ENCODE measurements around the gene TUBE1.

Gene TUBE1

GRCh38 chr6:112036088-112036637, 51.1 kb downstream of the TUBE1 start:
- H3K4me3 ChIP-seq (ENCODE audit: low read length), result no peak overlapping the region
- WGBS (ENCODE audit: insufficient coverage, insufficient read length), result 100% methylated on average over 1 of the region's 4 CpGs
- no peak overlapping the region for H3K27ac ChIP-seq (ENCODE audit: low read length)
- H3K9me3 ChIP-seq (ENCODE audit: control insufficient read depth, insufficient read depth, low read length), result no peaks in the 10 kb centered on the region
- H3K4me1 ChIP-seq (ENCODE audit: control insufficient read depth, insufficient read depth, low read length), result no peaks in the 10 kb centered on the region; the same call in 1 of the 2 replicates
- no peak for DNase-seq (ENCODE audit: low read depth, low spot score)
- no peaks in the 10 kb centered on the region for H3K27me3 ChIP-seq (ENCODE audit: control insufficient read depth, insufficient read depth, low read length)
- no peaks in the 10 kb centered on the region for H3K36me3 ChIP-seq (ENCODE audit: control insufficient read depth, insufficient read depth, low read length)

GRCh38 chr6:112034616-112034995, 52.7 kb downstream of the TUBE1 start:
- Histone ChIP-seq H3K4me1 (ENCODE audit: control insufficient read depth, insufficient read depth, low read length) (no peaks in the 10 kb centered on the region; the same call in 1 of the 2 replicates), H3K9me3 (ENCODE audit: control insufficient read depth, insufficient read depth, low read length) (no peaks in the 10 kb centered on the region), H3K4me3 (ENCODE audit: low read length) (no peak overlapping the region), H3K36me3 (ENCODE audit: control insufficient read depth, insufficient read depth, low read length) (no peaks in the 10 kb centered on the region), H3K27me3 (ENCODE audit: control insufficient read depth, insufficient read depth, low read length) (no peaks in the 10 kb centered on the region), H3K27ac (ENCODE audit: low read length) (no peak overlapping the region)
- DNase-seq (ENCODE audit: low read depth, low spot score), result no peak
- WGBS (ENCODE audit: insufficient coverage, insufficient read length), result no CpG with 5 or more reads among the region's 4 CpGs

GRCh38 chr6:112033791-112034615, 53.3 kb downstream of the TUBE1 start:
- no peak overlapping the region for H3K27ac ChIP-seq (ENCODE audit: low read length)
- WGBS (ENCODE audit: insufficient coverage, insufficient read length), result no CpG with 5 or more reads among the region's 6 CpGs
- H3K27me3 ChIP-seq (ENCODE audit: control insufficient read depth, insufficient read depth, low read length), result no peaks in the 10 kb centered on the region
- no peaks in the 10 kb centered on the region for H3K9me3 ChIP-seq (ENCODE audit: control insufficient read depth, insufficient read depth, low read length)
- H3K4me3 ChIP-seq (ENCODE audit: low read length), result no peak overlapping the region
- DNase-seq (ENCODE audit: low read depth, low spot score), result no peak
- H3K36me3 ChIP-seq (ENCODE audit: control insufficient read depth, insufficient read depth, low read length), result no peaks in the 10 kb centered on the region
- H3K4me1 ChIP-seq (ENCODE audit: control insufficient read depth, insufficient read depth, low read length), result no peaks in the 10 kb centered on the region; the same call in 1 of the 2 replicates

- no peak overlapping the region for H3K4me3 ChIP-seq (ENCODE audit: low read length)
- H3K27ac ChIP-seq (ENCODE audit: low read length), result no peak overlapping the region
- no CpG with 5 or more reads among the region's 6 CpGs for WGBS (ENCODE audit: insufficient coverage, insufficient read length)
- no peak for DNase-seq (ENCODE audit: low read depth, low spot score)
- no peaks in the 10 kb centered on the region for H3K4me1 ChIP-seq (ENCODE audit: control insufficient read depth, insufficient read depth, low read length)
- H3K36me3 ChIP-seq (ENCODE audit: control insufficient read depth, insufficient read depth, low read length), result no peaks in the 10 kb centered on the region
- no peaks in the 10 kb centered on the region for H3K27me3 ChIP-seq (ENCODE audit: control insufficient read depth, insufficient read depth, low read length)
- no peaks in the 10 kb centered on the region for H3K9me3 ChIP-seq (ENCODE audit: control insufficient read depth, insufficient read depth, low read length)
These were observed 54.6 kb downstream of the TUBE1 start for GRCh38 chr6:112032728-112033127.

GRCh38 chr6:112031960-112032359, 55.3 kb downstream of the TUBE1 start:
- no peaks in the 10 kb centered on the region for H3K27me3 ChIP-seq (ENCODE audit: control insufficient read depth, insufficient read depth, low read length)
- no CpG with 5 or more reads among the region's 6 CpGs for WGBS (ENCODE audit: insufficient coverage, insufficient read length)
- H3K9me3 ChIP-seq (ENCODE audit: control insufficient read depth, insufficient read depth, low read length), result no peaks in the 10 kb centered on the region
- H3K4me1 ChIP-seq (ENCODE audit: control insufficient read depth, insufficient read depth, low read length), result no peaks in the 10 kb centered on the region
- H3K36me3 ChIP-seq (ENCODE audit: control insufficient read depth, insufficient read depth, low read length), result no peaks in the 10 kb centered on the region
- H3K4me3 ChIP-seq (ENCODE audit: low read length), result no peak overlapping the region
- no peak overlapping the region for H3K27ac ChIP-seq (ENCODE audit: low read length)
- no peak for DNase-seq (ENCODE audit: low read depth, low spot score)

DNA sequence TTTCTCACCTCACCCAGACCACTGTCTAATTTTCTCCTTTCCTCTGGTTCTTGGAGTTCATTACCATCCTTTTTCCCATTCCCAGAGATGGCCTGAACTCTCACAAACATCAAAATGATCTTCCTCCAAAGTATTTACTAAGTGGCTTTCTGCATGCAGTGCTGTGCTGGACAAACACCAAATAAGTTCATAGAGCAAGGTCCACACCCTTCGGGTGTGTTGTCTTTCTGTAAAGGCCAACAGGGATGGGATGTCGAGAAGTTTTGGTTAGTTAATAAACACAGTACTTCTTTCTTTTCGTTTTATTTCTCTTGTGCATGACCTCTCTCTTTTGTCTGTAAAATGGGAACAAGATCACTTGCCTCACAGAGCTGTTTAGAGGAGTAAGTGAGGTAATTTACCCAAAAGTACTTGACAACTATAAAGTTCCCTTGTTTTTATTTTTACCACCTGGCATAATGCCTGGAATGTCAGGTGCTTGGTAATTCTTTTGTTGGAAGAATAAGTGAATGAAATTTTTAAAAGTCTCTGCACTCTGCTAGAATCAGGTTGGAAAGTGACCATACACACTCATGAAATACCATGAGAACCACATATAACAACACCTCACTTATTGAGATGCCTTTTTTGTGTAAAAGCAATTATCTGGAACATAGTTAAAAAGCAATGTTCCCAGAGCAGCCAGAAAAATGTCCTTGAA, 56.2 kb downstream of the TUBE1 start:
- Histone ChIP-seq H3K36me3 (ENCODE audit: control insufficient read depth, insufficient read depth, low read length) (no peaks in the 10 kb centered on the region), H3K27ac (ENCODE audit: low read length) (no peak overlapping the region), H3K4me1 (ENCODE audit: control insufficient read depth, insufficient read depth, low read length) (no peaks in the 10 kb centered on the region), H3K9me3 (ENCODE audit: control insufficient read depth, insufficient read depth, low read length) (no peaks in the 10 kb centered on the region), H3K27me3 (ENCODE audit: control insufficient read depth, insufficient read depth, low read length) (no peaks in the 10 kb centered on the region), H3K4me3 (ENCODE audit: low read length) (no peak overlapping the region)
- no CpG with 5 or more reads among the region's 3 CpGs for WGBS (ENCODE audit: insufficient coverage, insufficient read length)
- no peak for DNase-seq (ENCODE audit: low read depth, low spot score)

- Histone ChIP-seq H3K27me3 (ENCODE audit: control insufficient read depth, insufficient read depth, low read length) (no peaks in the 10 kb centered on the region), H3K9me3 (ENCODE audit: control insufficient read depth, insufficient read depth, low read length) (no peaks in the 10 kb centered on the region), H3K4me1 (ENCODE audit: control insufficient read depth, insufficient read depth, low read length) (no peaks in the 10 kb centered on the region), H3K4me3 (ENCODE audit: low read length) (no peak overlapping the region), H3K36me3 (ENCODE audit: control insufficient read depth, insufficient read depth, low read length) (no peaks in the 10 kb centered on the region), H3K27ac (ENCODE audit: low read length) (no peak overlapping the region)
- DNase-seq (ENCODE audit: low read depth, low spot score), result no peak
- WGBS (ENCODE audit: insufficient coverage, insufficient read length), result no CpG with 5 or more reads among the region's 7 CpGs
These were observed 56.9 kb downstream of the TUBE1 start for GRCh38 chr6:112030206-112030960.

- DNase-seq (ENCODE audit: low read depth, low spot score), result no peak
- no CpG with 5 or more reads among the region's 15 CpGs for WGBS (ENCODE audit: insufficient coverage, insufficient read length)
- H3K27ac ChIP-seq (ENCODE audit: low read length), result no peak overlapping the region
These were observed 58.0 kb downstream of the TUBE1 start for GRCh38 chr6:112029045-112029822.

DNA sequence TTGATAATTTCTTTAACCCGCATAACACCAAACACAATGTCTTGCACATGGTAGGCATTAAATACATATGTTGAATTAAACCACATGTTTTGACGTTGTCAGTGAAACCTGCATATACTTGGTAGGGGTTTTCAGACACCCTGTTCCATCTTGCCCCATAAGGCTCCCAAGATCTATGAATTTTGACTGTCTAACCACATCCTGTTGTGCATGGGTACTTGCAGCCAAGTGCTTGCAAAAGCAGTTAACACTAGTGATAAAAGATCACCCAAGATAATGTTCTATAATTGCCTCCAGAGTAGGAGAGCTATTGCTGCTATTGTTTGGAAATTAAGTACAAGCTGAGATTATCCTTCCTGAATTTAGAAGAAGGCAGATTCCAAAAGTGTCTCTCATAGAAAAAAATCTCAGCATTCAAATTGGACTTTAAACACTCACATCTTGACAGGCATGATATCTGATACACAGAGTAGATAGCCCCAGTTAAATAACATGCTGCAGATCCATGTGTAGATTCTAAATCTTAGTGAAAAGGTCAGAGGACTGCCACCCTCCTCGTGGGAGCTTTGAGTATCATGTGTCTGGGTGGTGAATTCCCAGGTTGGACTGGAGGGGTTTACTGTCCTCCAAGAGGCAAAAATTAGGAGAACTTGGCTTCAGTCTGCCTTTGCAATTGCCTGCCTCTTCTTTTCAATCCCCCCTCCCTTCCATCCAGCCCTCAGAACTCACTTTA, 59.2 kb downstream of the TUBE1 start:
- Histone ChIP-seq H3K9me3 (ENCODE audit: control insufficient read depth, insufficient read depth, low read length) (no peaks in the 10 kb centered on the region), H3K36me3 (ENCODE audit: control insufficient read depth, insufficient read depth, low read length) (no peaks in the 10 kb centered on the region), H3K27me3 (ENCODE audit: control insufficient read depth, insufficient read depth, low read length) (no peaks in the 10 kb centered on the region), H3K27ac (ENCODE audit: low read length) (no peak overlapping the region), H3K4me1 (ENCODE audit: control insufficient read depth, insufficient read depth, low read length) (no peaks in the 10 kb centered on the region), H3K4me3 (ENCODE audit: low read length) (no peak overlapping the region)
- DNase-seq (ENCODE audit: low read depth, low spot score), result no peak
- no CpG with 5 or more reads among the region's 3 CpGs for WGBS (ENCODE audit: insufficient coverage, insufficient read length)

More at GRCh38 chr6:112029045-112029822, 58.0 kb downstream of the TUBE1 start:
- no peaks in the 10 kb centered on the region for H3K36me3 ChIP-seq (ENCODE audit: control insufficient read depth, insufficient read depth, low read length)
- H3K4me1 ChIP-seq (ENCODE audit: control insufficient read depth, insufficient read depth, low read length), result no peaks in the 10 kb centered on the region
- no peak overlapping the region for H3K4me3 ChIP-seq (ENCODE audit: low read length)
- no peaks in the 10 kb centered on the region for H3K27me3 ChIP-seq (ENCODE audit: control insufficient read depth, insufficient read depth, low read length)
- no peaks in the 10 kb centered on the region for H3K9me3 ChIP-seq (ENCODE audit: control insufficient read depth, insufficient read depth, low read length)

Measured in iPS DF 6.9 (cell line).